GM10248 (cell line): ENCODE measurements around the gene KCTD1.

Experiments used
- CTCF ChIA-PET: fragments of 300-600 bp; sonication (Branson Sonifier 250); formaldehyde crosslinking; extraction: SDS; loops from one replicate; lab custom pipeline; 2021; ENCODE audit warnings: antibody characterized with exemption; lab: Yijun Ruan, JAX
- POLR2A ChIA-PET: fragments of 350-650 bp; sonication (Branson Sonifier 250); formaldehyde crosslinking; extraction: SDS; loops from one replicate; lab custom pipeline; 2020; ENCODE audit warnings: antibody characterized with exemption; lab: Yijun Ruan, JAX
- DNase-seq: peaks from one replicate; pipeline ENCODE4 v3.0.0; 2012; ENCODE audit errors: extremely low spot score
- TF ChIP-seq, protein P1 (sequence below): IDR thresholded peaks from 2 replicates; pipeline ENCODE4 v1.5.1; 2012; ENCODE audit warnings: mild to moderate bottlenecking, low read depth; ENCODE audit errors: extremely low read depth, missing control alignments, control extremely low read depth

KCTD1 gene

DNA sequence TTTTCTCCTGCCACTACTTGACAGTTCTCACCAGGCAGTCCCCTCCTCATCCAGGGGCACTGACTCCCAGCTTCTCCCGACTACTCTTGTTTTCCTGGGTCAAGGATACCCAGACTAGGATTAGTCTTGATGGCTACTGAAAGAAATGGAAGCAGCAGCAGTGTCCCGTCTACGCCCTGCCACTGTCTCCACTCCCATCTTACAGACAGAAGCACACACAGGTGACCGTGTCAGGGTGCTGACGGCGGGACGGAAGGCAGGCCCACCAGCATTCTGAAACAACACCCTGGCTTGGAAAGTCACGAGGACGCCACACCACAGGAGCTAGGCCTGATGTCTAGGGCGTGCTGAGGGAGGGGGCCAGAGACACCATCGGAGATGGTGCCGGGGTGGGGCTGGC lies 82.9 kb downstream of the KCTD1 start:
- DNase-seq, result no peak
- TF ChIP-seq, protein P1, sequence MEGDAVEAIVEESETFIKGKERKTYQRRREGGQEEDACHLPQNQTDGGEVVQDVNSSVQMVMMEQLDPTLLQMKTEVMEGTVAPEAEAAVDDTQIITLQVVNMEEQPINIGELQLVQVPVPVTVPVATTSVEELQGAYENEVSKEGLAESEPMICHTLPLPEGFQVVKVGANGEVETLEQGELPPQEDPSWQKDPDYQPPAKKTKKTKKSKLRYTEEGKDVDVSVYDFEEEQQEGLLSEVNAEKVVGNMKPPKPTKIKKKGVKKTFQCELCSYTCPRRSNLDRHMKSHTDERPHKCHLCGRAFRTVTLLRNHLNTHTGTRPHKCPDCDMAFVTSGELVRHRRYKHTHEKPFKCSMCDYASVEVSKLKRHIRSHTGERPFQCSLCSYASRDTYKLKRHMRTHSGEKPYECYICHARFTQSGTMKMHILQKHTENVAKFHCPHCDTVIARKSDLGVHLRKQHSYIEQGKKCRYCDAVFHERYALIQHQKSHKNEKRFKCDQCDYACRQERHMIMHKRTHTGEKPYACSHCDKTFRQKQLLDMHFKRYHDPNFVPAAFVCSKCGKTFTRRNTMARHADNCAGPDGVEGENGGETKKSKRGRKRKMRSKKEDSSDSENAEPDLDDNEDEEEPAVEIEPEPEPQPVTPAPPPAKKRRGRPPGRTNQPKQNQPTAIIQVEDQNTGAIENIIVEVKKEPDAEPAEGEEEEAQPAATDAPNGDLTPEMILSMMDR, result no peak
- CTCF ChIA-PET, result no interaction called here
- POLR2A ChIA-PET, result no interaction called here

DNA sequence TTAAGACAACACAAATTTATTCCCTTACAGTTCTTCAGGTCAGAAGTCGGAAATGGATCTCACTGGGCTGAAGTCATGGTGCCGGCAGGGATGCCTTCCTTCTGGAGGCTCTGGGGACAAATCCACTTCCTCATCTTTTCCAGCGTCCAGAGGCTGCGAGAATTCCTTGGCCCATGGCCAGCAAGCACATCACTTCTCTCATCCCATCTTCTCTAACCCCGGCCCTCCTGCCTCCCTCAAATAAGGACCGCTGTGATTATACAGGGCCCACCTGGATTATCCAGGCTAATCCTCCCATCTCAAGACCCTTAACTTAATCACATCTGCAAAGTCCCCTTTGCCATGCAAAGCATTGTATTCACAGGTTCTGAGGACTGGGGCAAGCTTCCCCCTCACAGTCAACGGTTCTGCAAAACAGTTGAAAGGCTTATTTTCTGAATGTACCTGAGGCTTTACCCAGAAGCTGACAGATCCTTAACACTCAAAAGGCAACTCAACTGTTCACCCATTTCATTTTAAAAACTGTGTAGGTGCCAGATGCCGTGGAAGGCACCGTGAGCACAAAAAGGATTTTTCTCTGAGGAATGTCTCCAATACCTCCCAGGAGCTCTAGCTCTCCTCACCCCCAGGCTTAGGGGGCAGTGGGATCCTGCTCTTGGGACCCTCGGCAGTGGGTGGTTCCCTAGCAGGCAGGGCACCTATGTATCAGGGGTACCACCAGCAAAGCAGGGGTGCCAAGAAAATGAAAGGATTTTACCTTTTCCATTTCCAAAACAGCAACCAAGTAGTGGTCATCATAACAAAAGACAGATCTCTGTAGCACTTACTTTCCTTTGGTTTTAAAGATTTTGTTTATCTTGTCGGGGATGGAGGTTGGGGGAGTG lies 84.0 kb downstream of the KCTD1 start:
- CTCF ChIA-PET, result interaction anchor here (1.5 to 1.9 kb wide), 2 partner anchors 13 to 81 kb away, joined by 3 to 6 read pairs; no protein-coding TSS in a partner anchor
- POLR2A ChIA-PET, result no interaction called here
- TF ChIP-seq, protein P1, result no peak
- DNase-seq, result no peak

DNA sequence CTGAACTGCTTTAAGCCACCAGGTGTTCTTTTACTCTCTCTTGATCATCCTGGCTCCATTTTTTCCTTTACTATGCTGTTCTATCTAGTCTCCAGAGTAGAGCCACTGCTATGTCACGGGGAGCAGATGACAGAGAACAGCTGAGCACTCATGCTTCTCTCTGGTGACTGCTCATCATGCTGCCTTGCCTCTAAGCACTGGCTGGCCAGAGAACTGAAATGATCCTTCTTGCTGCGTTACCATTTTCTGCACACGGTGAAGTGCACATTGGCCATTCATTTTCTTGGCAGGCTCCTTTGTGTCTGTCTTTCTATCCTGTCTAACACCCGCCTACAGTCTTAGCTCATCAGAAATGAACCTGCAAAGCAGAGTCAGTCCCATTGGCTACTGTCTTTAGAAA lies 86.0 kb downstream of the KCTD1 start:
- ChIA-PET CTCF (interaction anchor here (1.9 kb wide), 1 partner anchor 16 kb away, joined by 6 read pairs; no protein-coding TSS in a partner anchor), POLR2A (no interaction called here)
- TF ChIP-seq, protein P1, result no peak
- DNase-seq, result no peak

DNA sequence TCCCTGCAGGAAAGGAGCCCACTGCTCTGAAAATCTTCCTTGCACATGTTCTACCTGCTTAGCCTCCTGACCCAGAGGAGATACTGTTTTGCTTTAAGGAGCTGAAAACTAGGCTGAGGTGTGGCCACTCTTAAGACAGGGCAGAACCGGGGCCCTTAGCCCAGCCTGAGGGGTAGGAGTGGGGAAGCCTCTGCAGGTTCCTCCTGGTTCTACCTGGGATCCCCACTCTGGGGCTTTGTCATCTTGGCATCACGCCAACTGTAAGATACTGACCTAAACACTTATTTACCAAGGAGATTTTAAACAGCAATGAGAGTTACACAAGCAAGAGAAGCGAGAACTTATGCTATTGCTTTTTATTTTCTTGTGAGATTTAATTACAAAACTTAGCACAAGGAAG lies 86.9 kb downstream of the KCTD1 start:
- POLR2A ChIA-PET, result no interaction called here
- DNase-seq, result no peak
- CTCF ChIA-PET, result interaction anchor here (1.1 to 2.1 kb wide), 5 partner anchors 8 to 78 kb away, joined by 4 to 12 read pairs (median 4); no protein-coding TSS in a partner anchor

DNA sequence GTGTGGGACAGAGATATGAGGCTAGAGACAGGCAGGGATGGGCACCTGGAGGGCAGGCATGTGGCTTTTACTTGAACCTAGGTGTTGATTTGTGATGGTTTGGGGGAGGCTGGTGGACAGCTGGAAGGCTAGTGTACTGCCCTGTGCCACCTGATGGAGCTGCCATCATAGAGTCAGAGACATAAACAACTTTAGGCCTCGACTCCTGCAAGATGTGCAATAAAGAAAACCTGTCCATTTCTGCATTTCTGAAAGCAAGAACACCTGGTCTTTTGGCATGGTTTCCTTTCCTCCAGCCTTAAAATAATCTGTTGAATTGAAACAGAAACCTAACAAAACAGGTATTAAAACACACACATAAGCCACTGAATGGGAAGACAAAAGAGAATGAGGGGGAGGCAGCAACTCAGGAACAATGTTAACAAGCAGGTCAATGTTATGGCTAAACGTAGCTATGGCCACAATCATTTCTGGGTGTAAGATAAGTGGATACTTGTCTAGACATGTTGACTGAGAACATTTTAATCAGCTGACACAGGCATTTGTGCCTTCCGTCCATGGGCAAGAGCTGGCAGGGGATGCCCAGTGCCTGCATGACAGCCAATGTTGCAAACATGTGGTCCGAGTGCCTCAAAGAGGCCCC lies 87.8 kb downstream of the KCTD1 start:
- POLR2A ChIA-PET, result no interaction called here
- DNase-seq, result peak; percentile 59
- TF ChIP-seq, protein P1, result no peak
- CTCF ChIA-PET, result interaction anchor here (0.9 to 2.1 kb wide), 6 partner anchors 8 to 77 kb away, joined by 3 to 12 read pairs (median 4); no protein-coding TSS in a partner anchor

More for the DNA sequence above, 86.9 kb downstream of the KCTD1 start:
- TF ChIP-seq, protein P1, result no peak

DNA sequence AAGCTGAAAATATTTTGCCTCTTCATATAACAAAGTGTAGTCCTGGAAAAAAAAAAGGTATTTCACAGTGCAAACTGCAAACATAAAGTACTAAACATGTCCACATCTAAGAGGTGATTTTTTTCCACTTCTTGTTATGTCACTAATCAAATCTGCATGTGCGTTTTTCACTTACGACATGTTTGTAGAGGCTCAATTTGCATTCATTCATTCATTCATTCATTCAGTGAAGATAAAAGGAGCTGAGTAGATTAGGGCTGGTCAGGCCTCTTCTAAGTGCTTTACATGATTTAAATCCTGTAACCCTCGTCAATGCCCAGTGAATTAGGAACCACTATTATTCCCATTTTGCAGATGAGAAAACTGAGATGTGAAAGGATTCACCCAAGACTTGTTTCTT lies 88.5 kb downstream of the KCTD1 start:
- TF ChIP-seq, protein P1, result no peak
- CTCF ChIA-PET, result interaction anchor here (0.9 to 2.1 kb wide), 4 partner anchors 9 to 76 kb away, joined by 3 to 12 read pairs (median 5); no protein-coding TSS in a partner anchor
- DNase-seq, result no peak
- POLR2A ChIA-PET, result interaction anchor here (1.1 kb wide), 1 partner anchor 13 kb away, joined by 3 read pairs; no protein-coding TSS in a partner anchor
